LNCaP clone FGC (cell line): ENCODE measurements around the gene TRMT6.

Source experiments
- DNase-seq: peaks from one replicate; pipeline ENCODE4 v3.0.0-alpha.2; 2011; ENCODE audit warnings: low read depth
- H3K4me3 ChIP-seq: 2 replicates; pipeline ENCODE4 v1.5.1; 2011; ENCODE audit warnings: mild to moderate bottlenecking, low read depth, low read length, control low read depth
- CTCF ChIP-seq: IDR thresholded peaks from 2 replicates; pipeline ENCODE4 v1.5.1; 2012; ENCODE audit warnings: mild to moderate bottlenecking; ENCODE audit not compliant: control insufficient read depth, insufficient read depth; ENCODE audit errors: extremely low read depth

TRMT6 gene

DNA sequence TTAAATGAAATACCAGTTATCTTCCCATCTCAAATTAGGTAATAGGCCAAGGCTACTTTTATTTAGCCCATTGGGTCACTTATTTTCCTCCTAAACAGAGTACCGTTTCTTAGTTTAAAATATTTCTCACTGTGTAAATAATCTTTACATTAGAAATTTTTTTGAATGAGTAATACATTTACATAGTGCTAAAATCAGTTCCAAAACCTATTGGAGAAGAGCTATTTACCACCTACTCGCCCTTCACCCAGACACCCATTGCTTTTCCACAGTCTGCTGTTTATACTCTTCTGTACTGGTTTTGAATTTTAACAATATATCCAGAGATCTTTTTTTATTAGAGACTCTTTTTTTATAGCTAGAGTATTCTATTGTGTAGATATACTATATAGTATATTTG, 37.0 kb upstream of the TRMT6 start:
- no peak for DNase-seq
- TF ChIP-seq CTCF = no peak
- no peak overlapping the region for H3K4me3 ChIP-seq

DNA sequence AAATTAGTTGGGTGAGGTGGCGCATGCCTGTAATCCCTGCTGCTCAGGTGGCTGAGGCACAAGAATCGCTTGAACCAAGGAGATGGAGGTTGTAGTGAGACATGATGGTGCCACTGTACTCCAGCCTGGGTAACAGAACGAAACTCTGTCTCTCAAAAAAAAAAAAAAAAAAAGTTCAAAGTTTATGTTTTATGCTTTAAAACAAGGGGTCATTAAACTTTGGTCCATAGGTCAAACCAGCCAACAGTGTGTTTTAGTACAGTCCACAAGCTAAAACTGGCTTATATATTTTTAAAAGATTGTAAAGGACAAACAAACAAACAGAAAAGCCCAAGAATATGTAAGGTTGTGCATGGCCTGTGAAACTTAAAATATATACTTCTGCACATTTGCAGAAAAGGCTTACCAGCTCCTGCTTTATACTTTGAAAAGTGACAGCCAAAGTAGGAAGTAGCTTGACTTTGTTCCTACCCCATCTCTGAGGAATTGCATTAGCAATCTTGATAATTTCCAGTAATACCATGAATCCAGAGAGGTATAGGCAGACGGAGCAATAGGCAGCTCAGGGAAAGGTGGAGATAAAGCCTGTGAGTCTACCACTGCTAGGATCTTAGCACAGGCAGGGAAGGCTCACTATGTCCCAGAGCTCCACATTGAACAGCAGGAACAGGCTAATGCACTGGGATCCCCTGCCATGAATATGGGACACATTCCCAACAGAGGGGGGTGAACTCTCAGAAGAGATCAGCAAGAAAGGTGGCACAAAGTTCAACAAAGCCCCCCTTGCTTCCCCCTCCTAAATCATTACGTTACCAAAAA, 30.6 kb upstream of the TRMT6 start:
- no peak for TF ChIP-seq CTCF
- DNase-seq = no peak

DNA sequence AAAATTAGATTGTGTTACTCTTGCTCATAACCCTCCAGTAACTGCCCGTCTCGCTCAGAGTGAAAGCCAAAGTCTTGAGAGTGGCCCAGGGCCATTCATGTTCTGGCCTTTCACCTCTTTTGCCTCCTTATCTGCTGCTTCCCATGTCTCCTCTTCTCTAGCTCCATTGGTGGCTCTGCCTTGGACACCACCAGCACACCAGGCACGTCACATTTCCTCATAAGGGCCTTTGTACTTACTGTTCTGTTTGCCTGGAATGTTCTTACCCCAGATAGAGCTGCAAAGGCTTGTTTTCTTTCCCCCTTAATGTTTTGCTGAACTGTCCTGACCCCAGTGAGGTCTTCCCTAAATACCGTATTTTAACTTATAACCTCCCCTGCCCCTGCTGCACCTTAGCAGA, 29.5 kb upstream of the TRMT6 start:
- no peak for TF ChIP-seq CTCF
- no peak overlapping the region for H3K4me3 ChIP-seq
- DNase-seq = no peak

More for the DNA sequence above, 30.6 kb upstream of the TRMT6 start:
- H3K4me3 ChIP-seq = no peak overlapping the region

DNA sequence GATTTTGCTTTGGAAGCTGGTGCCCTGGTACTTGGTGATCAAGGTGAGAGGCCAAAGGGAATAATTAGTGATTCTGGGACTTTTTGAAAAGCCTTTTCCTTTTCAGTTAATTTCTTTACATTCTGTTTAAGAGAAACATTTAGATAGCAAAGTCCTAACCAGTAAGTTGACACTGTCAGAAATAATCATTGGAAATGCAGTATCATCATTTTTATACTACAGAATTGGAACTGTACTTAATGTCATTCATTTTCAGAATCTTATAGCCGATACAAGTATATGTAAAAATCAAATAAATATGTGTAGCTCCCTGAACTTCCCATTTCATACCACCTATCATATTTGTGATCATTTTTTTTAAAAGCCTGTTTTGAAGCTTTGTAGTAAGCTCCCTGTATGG, 27.6 kb upstream of the TRMT6 start:
- TF ChIP-seq CTCF = no peak
- no peak for DNase-seq

DNA sequence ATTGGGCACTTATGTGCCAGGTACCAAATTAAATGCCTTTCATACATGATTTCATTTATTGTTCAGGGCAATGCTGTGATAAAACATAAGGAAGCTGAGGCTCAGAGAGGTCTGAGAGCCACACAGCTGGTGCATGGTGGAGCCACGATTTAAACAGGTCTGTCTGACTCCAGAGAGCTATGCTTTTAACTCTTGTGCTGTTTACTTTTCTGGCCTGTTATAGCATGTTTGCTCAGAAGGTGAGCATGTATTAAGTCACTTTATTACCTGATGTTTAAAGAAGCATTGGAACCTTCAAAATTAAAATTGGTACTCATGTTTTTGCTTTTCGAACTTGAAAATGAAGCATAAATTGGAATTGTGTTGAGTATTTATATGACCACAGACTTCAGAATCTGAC, 26.9 kb upstream of the TRMT6 start:
- DNase-seq = peak; percentile 75
- no peak for TF ChIP-seq CTCF
- H3K4me3 ChIP-seq = no peak overlapping the region

More for the DNA sequence above, 27.6 kb upstream of the TRMT6 start:
- no peak overlapping the region for H3K4me3 ChIP-seq

- TF ChIP-seq CTCF = no peak
- peak; percentile 62 for DNase-seq
- H3K4me3 ChIP-seq = no peak overlapping the region
Measured at GRCh38 chr20:5975778-5976177, 25.4 kb upstream of the TRMT6 start.

DNA sequence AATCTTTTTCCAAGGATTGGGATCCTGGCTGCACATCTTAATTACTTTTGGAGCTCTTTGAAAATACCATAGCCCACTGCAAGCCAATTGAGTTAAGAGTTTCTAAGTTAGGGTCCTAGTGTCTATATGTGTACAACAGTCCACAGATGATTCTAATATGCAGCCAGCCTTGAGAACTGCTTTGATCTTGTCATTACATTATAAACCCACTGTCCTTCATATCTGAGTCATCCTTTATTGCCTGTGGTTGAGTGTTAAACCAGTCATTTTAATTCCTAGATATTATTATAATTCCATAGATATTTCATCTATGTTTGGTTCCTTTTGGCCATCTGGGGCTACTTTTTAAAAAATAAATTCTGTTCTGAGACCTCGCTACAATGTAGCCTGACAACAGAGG, 24.2 kb upstream of the TRMT6 start:
- TF ChIP-seq CTCF = no peak
- no peak for DNase-seq
- no peak overlapping the region for H3K4me3 ChIP-seq
